Upper lobe of left lung (tissue), 4 donors: ENCODE results near the gene EGFL7.

ENCODE experiments used
- EP300 ChIP-seq, 4 donors: sonication (generic); formaldehyde crosslinking; IDR thresholded peaks; one replicate each; pipeline ENCODE4 v1.5.1; 2017; ENCODE audit warnings: antibody characterized with exemption in 4 of 4, control low read depth in 2 of 4
- POLR2A ChIP-seq, 4 donors: fragments of 450-650 bp; IDR thresholded peaks; one replicate each; pipeline ENCODE4 v1.5.1; 2016 to 2017; ENCODE audit warnings: antibody characterized with exemption in 4 of 4, mild to moderate bottlenecking in 2 of 4
- POLR2AphosphoS5 ChIP-seq, 2 donors: sonication (generic); formaldehyde crosslinking; IDR thresholded peaks; one replicate each; pipeline ENCODE4 v1.5.1; 2017; ENCODE audit warnings: antibody characterized with exemption in 2 of 2
- TF ChIP-seq, protein P1 (sequence below), 6 experiments: fragments of 450-650 bp in 4 of 6; fragments of 200-600 bp in 2 of 6; sonication (generic) in 2 of 6; IDR thresholded peaks; one replicate each; pipeline ENCODE4 v1.5.1; 2016 to 2019; ENCODE audit warnings: antibody characterized with exemption in 6 of 6

DNA sequence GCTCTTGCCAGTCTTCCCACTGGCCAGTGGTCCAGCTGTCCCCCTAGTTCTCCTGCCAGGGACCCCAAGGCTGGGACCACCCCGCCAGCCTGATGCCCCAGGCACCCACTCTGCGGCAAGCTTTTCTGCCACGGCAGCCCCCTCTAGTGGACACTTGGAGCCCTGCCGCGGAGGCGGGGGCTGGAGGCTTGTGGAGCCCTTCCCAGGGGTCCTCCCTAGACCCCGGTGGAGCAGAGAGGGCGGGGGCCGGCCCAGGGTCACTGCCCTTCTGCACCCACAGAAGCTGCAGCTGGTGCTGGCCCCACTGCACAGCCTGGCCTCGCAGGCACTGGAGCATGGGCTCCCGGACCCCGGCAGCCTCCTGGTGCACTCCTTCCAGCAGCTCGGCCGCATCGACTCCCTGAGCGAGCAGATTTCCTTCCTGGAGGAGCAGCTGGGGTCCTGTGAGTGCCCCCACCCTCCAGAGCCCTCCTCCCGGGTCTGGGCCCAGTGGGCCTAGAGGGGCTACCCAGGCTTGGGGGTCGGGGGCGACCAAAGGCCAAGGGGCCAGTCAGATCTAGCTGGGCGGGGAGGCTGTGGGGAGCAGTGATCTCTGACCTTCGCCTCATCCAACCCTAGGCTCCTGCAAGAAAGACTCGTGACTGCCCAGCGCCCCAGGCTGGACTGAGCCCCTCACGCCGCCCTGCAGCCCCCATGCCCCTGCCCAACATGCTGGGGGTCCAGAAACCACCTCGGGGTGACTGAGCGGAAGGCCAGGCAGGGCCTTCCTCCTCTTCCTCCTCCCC lies 9.1 kb downstream of the EGFL7 start:
- peak in 1 of 2 donors; percentile 6 for TF ChIP-seq POLR2AphosphoS5 (IDR thresholded peaks at IDR 0.05)
- TF ChIP-seq, protein P1, sequence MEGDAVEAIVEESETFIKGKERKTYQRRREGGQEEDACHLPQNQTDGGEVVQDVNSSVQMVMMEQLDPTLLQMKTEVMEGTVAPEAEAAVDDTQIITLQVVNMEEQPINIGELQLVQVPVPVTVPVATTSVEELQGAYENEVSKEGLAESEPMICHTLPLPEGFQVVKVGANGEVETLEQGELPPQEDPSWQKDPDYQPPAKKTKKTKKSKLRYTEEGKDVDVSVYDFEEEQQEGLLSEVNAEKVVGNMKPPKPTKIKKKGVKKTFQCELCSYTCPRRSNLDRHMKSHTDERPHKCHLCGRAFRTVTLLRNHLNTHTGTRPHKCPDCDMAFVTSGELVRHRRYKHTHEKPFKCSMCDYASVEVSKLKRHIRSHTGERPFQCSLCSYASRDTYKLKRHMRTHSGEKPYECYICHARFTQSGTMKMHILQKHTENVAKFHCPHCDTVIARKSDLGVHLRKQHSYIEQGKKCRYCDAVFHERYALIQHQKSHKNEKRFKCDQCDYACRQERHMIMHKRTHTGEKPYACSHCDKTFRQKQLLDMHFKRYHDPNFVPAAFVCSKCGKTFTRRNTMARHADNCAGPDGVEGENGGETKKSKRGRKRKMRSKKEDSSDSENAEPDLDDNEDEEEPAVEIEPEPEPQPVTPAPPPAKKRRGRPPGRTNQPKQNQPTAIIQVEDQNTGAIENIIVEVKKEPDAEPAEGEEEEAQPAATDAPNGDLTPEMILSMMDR (IDR thresholded peaks at IDR 0.05), result peak; percentile 66 to 83 (median 78)
- peak in 1 of 4 donors; percentile 22 for TF ChIP-seq POLR2A (IDR thresholded peaks at IDR 0.05)
- no peak for TF ChIP-seq EP300 (IDR thresholded peaks at IDR 0.05)
